ENCODE results near the gene CSMD2. TPM values are rescaled to one million over a fixed set of nuclear protein-coding genes. Genes with fewer than 3 reads are reported as not detected.

Gene CSMD2
- total RNA-seq, 1 donor from 2014 or later, result 1.3 TPM

- DNase-seq (ENCODE audit: low spot score), result no peak
Measured at GRCh38 chr1:34156739-34157138, 8.3 kb downstream of the CSMD2 start.

- no peak for DNase-seq (ENCODE audit: low spot score)
Measured at GRCh38 chr1:34155860-34156259, 9.2 kb downstream of the CSMD2 start.

GRCh38 chr1:34153246-34153645, 11.8 kb downstream of the CSMD2 start:
- no peak for DNase-seq (ENCODE audit: low spot score)

GRCh38 chr1:34149501-34149900, 15.5 kb downstream of the CSMD2 start:
- DNase-seq (ENCODE audit: low spot score), result no peak

- DNase-seq (ENCODE audit: low spot score), result no peak
Measured at GRCh38 chr1:34147301-34147700, 17.7 kb downstream of the CSMD2 start.

GRCh38 chr1:34144766-34145165, 20.3 kb downstream of the CSMD2 start:
- no peak for DNase-seq (ENCODE audit: low spot score)

GRCh38 chr1:34143975-34144374, 21.1 kb downstream of the CSMD2 start:
- no peak for DNase-seq (ENCODE audit: low spot score)

GRCh38 chr1:34140011-34140676, 24.9 kb downstream of the CSMD2 start:
- no peak for DNase-seq (ENCODE audit: low spot score)

GRCh38 chr1:34137411-34137810, 27.6 kb downstream of the CSMD2 start:
- DNase-seq (ENCODE audit: low spot score), result no peak

GRCh38 chr1:34132161-34132420, 32.9 kb downstream of the CSMD2 start:
- DNase-seq (ENCODE audit: low spot score), result no peak

GRCh38 chr1:34131396-34132160, 33.5 kb downstream of the CSMD2 start:
- no peak for DNase-seq (ENCODE audit: low spot score)

GRCh38 chr1:34130306-34130705, 34.7 kb downstream of the CSMD2 start:
- no peak for DNase-seq (ENCODE audit: low spot score)

- no peak for DNase-seq (ENCODE audit: low spot score)
Measured at GRCh38 chr1:34129630-34130029, 35.4 kb downstream of the CSMD2 start.

GRCh38 chr1:34128186-34128889, 36.7 kb downstream of the CSMD2 start:
- DNase-seq (ENCODE audit: low spot score), result no peak

GRCh38 chr1:34127006-34128000, 37.7 kb downstream of the CSMD2 start:
- no peak for DNase-seq (ENCODE audit: low spot score)

- DNase-seq (ENCODE audit: low spot score), result no peak
Measured at GRCh38 chr1:34126486-34126885, 38.5 kb downstream of the CSMD2 start.

GRCh38 chr1:34125721-34126380, 39.2 kb downstream of the CSMD2 start:
- DNase-seq (ENCODE audit: low spot score), result no peak

GRCh38 chr1:34122080-34122932, 42.7 kb downstream of the CSMD2 start:
- DNase-seq (ENCODE audit: low spot score), result no peak

- DNase-seq (ENCODE audit: low spot score), result no peak
Measured at GRCh38 chr1:34115233-34115632, 49.8 kb downstream of the CSMD2 start.

GRCh38 chr1:34113887-34114286, 51.1 kb downstream of the CSMD2 start:
- no peak for DNase-seq (ENCODE audit: low spot score)

All from mesenteric fat pad (tissue), 1 donor.